ENCODE measurements around the gene SH3RF2. TPM values are rescaled to one million over a fixed set of nuclear protein-coding genes. Genes with fewer than 3 reads are reported as not detected.

SH3RF2 gene
- total and polyA plus RNA-seq, 2 donors (not counting 1 experiment from before 2014, with no cell fraction given) = 0.53 to 1.2 TPM

DNA sequence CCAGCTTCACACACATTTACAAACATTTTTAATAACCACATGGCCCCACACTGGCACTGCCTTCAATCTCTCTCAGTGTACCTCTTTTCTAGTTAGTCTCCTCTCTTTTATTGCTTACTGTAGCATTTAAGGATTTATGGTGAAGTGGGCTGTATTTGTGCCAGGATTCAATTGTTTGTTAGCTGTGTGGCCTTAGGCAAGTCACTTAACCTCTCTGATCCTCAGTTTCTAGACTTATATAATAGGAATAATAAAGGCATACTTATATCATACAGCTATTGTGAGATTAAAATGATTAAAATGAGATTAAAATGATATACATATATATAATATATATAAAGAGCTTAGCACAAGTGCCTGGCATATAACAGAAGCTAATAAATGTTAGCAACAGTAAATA lies 6.4 kb downstream of the SH3RF2 start:
- no peak overlapping the region for H3K4me3 ChIP-seq (replicated peaks in 1 of 4; ENCODE audit: control extremely low read depth in 1 of 4, insufficient read depth in 1 of 4, low read depth in 3 of 4, low read length in 4 of 4)
- H3K4me1 ChIP-seq (ENCODE audit: control insufficient read depth, extremely low read depth, insufficient read depth, low read length) = peaks cover 5% of the 10 kb centered on the region
- H2AFZ ChIP-seq (ENCODE audit: low read length) = no peak overlapping the region
- no peaks in the 10 kb centered on the region for H3K36me3 ChIP-seq (ENCODE audit: control insufficient read depth, insufficient read depth, low read length)
- H3K27ac ChIP-seq (ENCODE audit: insufficient read depth, low read length) = no peak overlapping the region
- H3K9ac ChIP-seq (ENCODE audit: insufficient read depth, low read length) = no peak overlapping the region
- H3K79me2 ChIP-seq (ENCODE audit: control insufficient read depth, insufficient read depth, low read length) = no peaks in the 10 kb centered on the region
- no peaks in the 10 kb centered on the region for H3K9me3 ChIP-seq (ENCODE audit: control insufficient read depth, insufficient read depth, low read depth, low read length)
- no peak for DNase-seq (ENCODE audit: low read depth in 2 of 2)
- H3K27me3 ChIP-seq (ENCODE audit: control insufficient read depth, insufficient read depth, low read length) = no peaks in the 10 kb centered on the region
- no peak overlapping the region for H3K4me2 ChIP-seq (ENCODE audit: extremely low read depth, insufficient read depth, low read length)
- H4K20me1 ChIP-seq (ENCODE audit: control insufficient read depth, extremely low read depth, insufficient read depth, low read length) = no peaks in the 10 kb centered on the region
- TF ChIP-seq EZH2 (IDR thresholded peaks at IDR 0.05; ENCODE audit: low read length, missing control alignments) = no peak
- TF ChIP-seq, protein P1, sequence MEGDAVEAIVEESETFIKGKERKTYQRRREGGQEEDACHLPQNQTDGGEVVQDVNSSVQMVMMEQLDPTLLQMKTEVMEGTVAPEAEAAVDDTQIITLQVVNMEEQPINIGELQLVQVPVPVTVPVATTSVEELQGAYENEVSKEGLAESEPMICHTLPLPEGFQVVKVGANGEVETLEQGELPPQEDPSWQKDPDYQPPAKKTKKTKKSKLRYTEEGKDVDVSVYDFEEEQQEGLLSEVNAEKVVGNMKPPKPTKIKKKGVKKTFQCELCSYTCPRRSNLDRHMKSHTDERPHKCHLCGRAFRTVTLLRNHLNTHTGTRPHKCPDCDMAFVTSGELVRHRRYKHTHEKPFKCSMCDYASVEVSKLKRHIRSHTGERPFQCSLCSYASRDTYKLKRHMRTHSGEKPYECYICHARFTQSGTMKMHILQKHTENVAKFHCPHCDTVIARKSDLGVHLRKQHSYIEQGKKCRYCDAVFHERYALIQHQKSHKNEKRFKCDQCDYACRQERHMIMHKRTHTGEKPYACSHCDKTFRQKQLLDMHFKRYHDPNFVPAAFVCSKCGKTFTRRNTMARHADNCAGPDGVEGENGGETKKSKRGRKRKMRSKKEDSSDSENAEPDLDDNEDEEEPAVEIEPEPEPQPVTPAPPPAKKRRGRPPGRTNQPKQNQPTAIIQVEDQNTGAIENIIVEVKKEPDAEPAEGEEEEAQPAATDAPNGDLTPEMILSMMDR (conservative IDR thresholded peaks at IDR 0.05 in 1 of 2, IDR thresholded peaks at IDR 0.05 in 1 of 2; ENCODE audit: low read depth in 1 of 2, low read length in 2 of 2) = no peak

DNA sequence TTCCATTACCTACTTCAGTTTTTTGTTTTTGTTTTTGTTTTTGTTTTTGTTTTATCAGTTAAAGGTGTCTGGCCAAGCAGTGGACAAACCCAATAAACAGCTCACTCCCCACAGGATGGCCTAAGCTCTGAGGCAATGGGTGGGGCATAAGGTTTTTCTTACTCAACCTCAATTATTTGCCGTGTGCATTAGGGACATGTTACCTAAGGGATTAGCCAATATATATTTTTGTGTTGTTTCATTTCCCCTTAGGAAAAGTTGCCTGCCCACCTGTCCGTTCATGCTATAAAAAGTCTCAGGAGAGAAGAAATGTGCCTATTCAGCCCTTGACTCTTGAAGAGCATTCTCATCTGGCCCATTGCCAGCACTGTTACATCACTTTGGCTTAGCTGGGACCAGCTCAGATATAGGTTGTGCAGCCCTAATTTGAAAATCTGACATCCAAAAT lies 7.3 kb downstream of the SH3RF2 start:
- no peaks in the 10 kb centered on the region for H3K36me3 ChIP-seq (ENCODE audit: control insufficient read depth, insufficient read depth, low read length)
- H3K9ac ChIP-seq (ENCODE audit: insufficient read depth, low read length) = no peak overlapping the region
- no peak overlapping the region for H3K4me2 ChIP-seq (ENCODE audit: extremely low read depth, insufficient read depth, low read length)
- peak; percentile 40 to 55 for DNase-seq (ENCODE audit: low read depth in 2 of 2)
- H2AFZ ChIP-seq (ENCODE audit: low read length) = no peak overlapping the region
- H3K4me1 ChIP-seq (ENCODE audit: control insufficient read depth, extremely low read depth, insufficient read depth, low read length) = peaks cover 5% of the 10 kb centered on the region
- H3K27me3 ChIP-seq (ENCODE audit: control insufficient read depth, insufficient read depth, low read length) = no peaks in the 10 kb centered on the region
- TF ChIP-seq, protein P1 (conservative IDR thresholded peaks at IDR 0.05 in 1 of 2, IDR thresholded peaks at IDR 0.05 in 1 of 2; ENCODE audit: low read depth in 1 of 2, low read length in 2 of 2) = no peak
- no peak for TF ChIP-seq EZH2 (IDR thresholded peaks at IDR 0.05; ENCODE audit: low read length, missing control alignments)
- H3K79me2 ChIP-seq (ENCODE audit: control insufficient read depth, insufficient read depth, low read length) = no peaks in the 10 kb centered on the region
- H4K20me1 ChIP-seq (ENCODE audit: control insufficient read depth, extremely low read depth, insufficient read depth, low read length) = no peaks in the 10 kb centered on the region
- H3K4me3 ChIP-seq (replicated peaks in 1 of 4; ENCODE audit: control extremely low read depth in 1 of 4, insufficient read depth in 1 of 4, low read depth in 3 of 4, low read length in 4 of 4) = no peak overlapping the region
- no peak overlapping the region for H3K27ac ChIP-seq (ENCODE audit: insufficient read depth, low read length)
- no peaks in the 10 kb centered on the region for H3K9me3 ChIP-seq (ENCODE audit: control insufficient read depth, insufficient read depth, low read depth, low read length)

DNA sequence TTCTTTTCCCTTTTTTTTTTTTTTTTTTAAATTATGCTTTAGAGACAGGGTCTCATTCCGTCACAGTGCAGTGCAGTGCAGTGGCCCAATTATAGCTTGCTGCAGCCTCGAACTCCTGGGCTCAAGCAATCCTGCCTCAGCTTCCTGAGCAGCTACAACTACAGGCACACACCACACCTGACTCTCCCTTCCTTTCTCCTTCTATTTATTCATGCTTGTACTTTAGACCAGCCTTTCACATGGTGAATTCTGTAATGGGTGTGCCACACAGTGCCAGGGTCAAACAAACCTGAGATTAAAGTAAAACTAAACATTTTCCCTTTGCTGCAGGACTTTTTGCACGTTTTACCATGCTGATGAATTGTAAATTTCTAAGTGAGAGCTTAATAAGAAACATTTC lies 8.0 kb downstream of the SH3RF2 start:
- H4K20me1 ChIP-seq (ENCODE audit: control insufficient read depth, extremely low read depth, insufficient read depth, low read length) = no peaks in the 10 kb centered on the region
- peaks cover 5% of the 10 kb centered on the region for H3K4me1 ChIP-seq (ENCODE audit: control insufficient read depth, extremely low read depth, insufficient read depth, low read length)
- H3K27me3 ChIP-seq (ENCODE audit: control insufficient read depth, insufficient read depth, low read length) = no peaks in the 10 kb centered on the region
- no peak overlapping the region for H3K27ac ChIP-seq (ENCODE audit: insufficient read depth, low read length)
- H3K4me2 ChIP-seq (ENCODE audit: extremely low read depth, insufficient read depth, low read length) = no peak overlapping the region
- H3K36me3 ChIP-seq (ENCODE audit: control insufficient read depth, insufficient read depth, low read length) = no peaks in the 10 kb centered on the region
- H3K9ac ChIP-seq (ENCODE audit: insufficient read depth, low read length) = no peak overlapping the region
- TF ChIP-seq, protein P1 (conservative IDR thresholded peaks at IDR 0.05 in 1 of 2, IDR thresholded peaks at IDR 0.05 in 1 of 2; ENCODE audit: low read depth in 1 of 2, low read length in 2 of 2) = no peak
- TF ChIP-seq EZH2 (IDR thresholded peaks at IDR 0.05; ENCODE audit: low read length, missing control alignments) = no peak
- no peak for DNase-seq (ENCODE audit: low read depth in 2 of 2)
- H3K4me3 ChIP-seq (replicated peaks in 1 of 4; ENCODE audit: control extremely low read depth in 1 of 4, insufficient read depth in 1 of 4, low read depth in 3 of 4, low read length in 4 of 4) = no peak overlapping the region
- H3K9me3 ChIP-seq (ENCODE audit: control insufficient read depth, insufficient read depth, low read depth, low read length) = no peaks in the 10 kb centered on the region
- H2AFZ ChIP-seq (ENCODE audit: low read length) = no peak overlapping the region
- H3K79me2 ChIP-seq (ENCODE audit: control insufficient read depth, insufficient read depth, low read length) = no peaks in the 10 kb centered on the region
